Measurements from ENCODE around the gene RABGAP1. TPM values are rescaled to one million over a fixed set of nuclear protein-coding genes. Genes with fewer than 3 reads are reported as not detected.

The RABGAP1 gene
- polyA plus RNA-seq, 1 of the 3 experiments (the other 2 are of a cell fraction) = 20.2 TPM

GRCh38 chr9:123089040-123089439, 148.2 kb downstream of the RABGAP1 start:
- peaks cover 5 to 34% of the 10 kb centered on the region in 2 experiments; a peak in 3 of 4 replicates for H3K4me1 ChIP-seq (ENCODE audit: control insufficient read depth in 1 of 2, insufficient read depth in 2 of 2, low read depth in 1 of 2, low read length in 1 of 2)
- no peak overlapping the region for H3K4me2 ChIP-seq
- DNase-seq = no peak
- CTCF ChIA-PET = interaction anchor here (1.2 to 1.9 kb wide), 3 partner anchors 261 to 266 kb away, joined by 5 read pairs; partner anchors contain the start of gene CRB2
- H3K36me3 ChIP-seq (replicated peaks in 1 of 2; ENCODE audit: control insufficient read depth in 1 of 2, insufficient read depth in 2 of 2, low read length in 1 of 2) = peaks cover 64 to 68% of the 10 kb centered on the region in 2 experiments
- no peaks in the 10 kb centered on the region for H3K9me2 ChIP-seq
- no peaks in the 10 kb centered on the region for H3K79me2 ChIP-seq (ENCODE audit: insufficient read depth)
- no peak overlapping the region for H3K4me3 ChIP-seq (ENCODE audit: low read depth in 2 of 2, low read length in 1 of 2)
- H3K9me3 ChIP-seq = no peaks in the 10 kb centered on the region
- TF ChIP-seq CHD2 (IDR thresholded peaks at IDR 0.05; ENCODE audit: low read length, partially characterized antibody) (no peak), JUND (IDR thresholded peaks at IDR 0.05) (no peak), RAD21 (IDR thresholded peaks at IDR 0.05; ENCODE audit: low read length) (no peak), TEAD4 (IDR thresholded peaks at IDR 0.05; ENCODE audit: borderline replicate concordance, insufficient read depth) (no peak), PBX3 (IDR thresholded peaks at IDR 0.05) (no peak), EZH2phosphoT487 (IDR thresholded peaks at IDR 0.05; ENCODE audit: borderline replicate concordance, low read depth) (no peak), MXI1 (IDR thresholded peaks at IDR 0.05; ENCODE audit: low read depth, low read length) (no peak), NRF1 (IDR thresholded peaks at IDR 0.05; ENCODE audit: low read depth, low read length) (no peak), TAF1 (IDR thresholded peaks at IDR 0.05; ENCODE audit: borderline replicate concordance, low read depth, low read length) (no peak), GATA2 (CRISPR knock-in tag; IDR thresholded peaks at IDR 0.05) (no peak), SIN3A (IDR thresholded peaks at IDR 0.05; ENCODE audit: borderline replicate concordance, low read depth, low read length) (no peak), FOXJ3 (CRISPR knock-in tag; IDR thresholded peaks at IDR 0.05) (no peak), MAX (IDR thresholded peaks at IDR 0.05; ENCODE audit: low read depth) (no peak), FOXM1 (IDR thresholded peaks at IDR 0.05; ENCODE audit: low read depth) (no peak), TCF12 (IDR thresholded peaks at IDR 0.05) (no peak), FOSL2 (IDR thresholded peaks at IDR 0.05; ENCODE audit: borderline replicate concordance, low read depth) (no peak), ZBTB33 (IDR thresholded peaks at IDR 0.05; ENCODE audit: borderline replicate concordance, low read depth) (no peak), RXRA (IDR thresholded peaks at IDR 0.05; ENCODE audit: borderline replicate concordance, low read depth) (no peak), ELF1 (IDR thresholded peaks at IDR 0.05) (no peak)
- TF ChIP-seq, protein P1, sequence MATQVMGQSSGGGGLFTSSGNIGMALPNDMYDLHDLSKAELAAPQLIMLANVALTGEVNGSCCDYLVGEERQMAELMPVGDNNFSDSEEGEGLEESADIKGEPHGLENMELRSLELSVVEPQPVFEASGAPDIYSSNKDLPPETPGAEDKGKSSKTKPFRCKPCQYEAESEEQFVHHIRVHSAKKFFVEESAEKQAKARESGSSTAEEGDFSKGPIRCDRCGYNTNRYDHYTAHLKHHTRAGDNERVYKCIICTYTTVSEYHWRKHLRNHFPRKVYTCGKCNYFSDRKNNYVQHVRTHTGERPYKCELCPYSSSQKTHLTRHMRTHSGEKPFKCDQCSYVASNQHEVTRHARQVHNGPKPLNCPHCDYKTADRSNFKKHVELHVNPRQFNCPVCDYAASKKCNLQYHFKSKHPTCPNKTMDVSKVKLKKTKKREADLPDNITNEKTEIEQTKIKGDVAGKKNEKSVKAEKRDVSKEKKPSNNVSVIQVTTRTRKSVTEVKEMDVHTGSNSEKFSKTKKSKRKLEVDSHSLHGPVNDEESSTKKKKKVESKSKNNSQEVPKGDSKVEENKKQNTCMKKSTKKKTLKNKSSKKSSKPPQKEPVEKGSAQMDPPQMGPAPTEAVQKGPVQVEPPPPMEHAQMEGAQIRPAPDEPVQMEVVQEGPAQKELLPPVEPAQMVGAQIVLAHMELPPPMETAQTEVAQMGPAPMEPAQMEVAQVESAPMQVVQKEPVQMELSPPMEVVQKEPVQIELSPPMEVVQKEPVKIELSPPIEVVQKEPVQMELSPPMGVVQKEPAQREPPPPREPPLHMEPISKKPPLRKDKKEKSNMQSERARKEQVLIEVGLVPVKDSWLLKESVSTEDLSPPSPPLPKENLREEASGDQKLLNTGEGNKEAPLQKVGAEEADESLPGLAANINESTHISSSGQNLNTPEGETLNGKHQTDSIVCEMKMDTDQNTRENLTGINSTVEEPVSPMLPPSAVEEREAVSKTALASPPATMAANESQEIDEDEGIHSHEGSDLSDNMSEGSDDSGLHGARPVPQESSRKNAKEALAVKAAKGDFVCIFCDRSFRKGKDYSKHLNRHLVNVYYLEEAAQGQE (IDR thresholded peaks at IDR 0.05; ENCODE audit: low read depth, low read length) = no peak
- H3K9ac ChIP-seq = no peak overlapping the region
- H3K27ac ChIP-seq (ENCODE audit: low read depth in 2 of 2, low read length in 1 of 2) = no peak overlapping the region; a peak in 1 of 4 replicates
- H4K20me1 ChIP-seq (ENCODE audit: insufficient read depth) = peaks cover 13% of the 10 kb centered on the region
- H3F3A ChIP-seq (replicated peaks; ENCODE audit: insufficient read depth) = peaks cover 29% of the 10 kb centered on the region
- no peaks in the 10 kb centered on the region for H3K27me3 ChIP-seq (ENCODE audit: insufficient read depth)
- H2AFZ ChIP-seq (ENCODE audit: low read depth) = no peak overlapping the region
- WGBS (ENCODE audit: low lambda C conversion rate) = 100% methylated on average over 1 of the region's 1 CpG
- POLR2A ChIA-PET = no interaction called here
